WI38 (cell line): ENCODE measurements around the gene SHISA8.
A peak's percentile ranks its signal among the peaks of the same experiment; 100 is the strongest.
"Not testable (repeated sequence)": the region's sequence is repeated elsewhere in the genome, so short reads cannot be mapped to it uniquely, and the experiment has no call there.

Experiments
- H3K4me3 ChIP-seq: 2 replicates; pipeline ENCODE4 v1.5.1; 2011; ENCODE audit warnings: low read depth, mild to moderate bottlenecking, control low read depth, low read length
- CTCF ChIP-seq: IDR thresholded peaks from 2 replicates; pipeline ENCODE4 v1.5.1; 2012; ENCODE audit warnings: low read depth, mild to moderate bottlenecking, control low read depth, low read length

SHISA8 gene

DNA sequence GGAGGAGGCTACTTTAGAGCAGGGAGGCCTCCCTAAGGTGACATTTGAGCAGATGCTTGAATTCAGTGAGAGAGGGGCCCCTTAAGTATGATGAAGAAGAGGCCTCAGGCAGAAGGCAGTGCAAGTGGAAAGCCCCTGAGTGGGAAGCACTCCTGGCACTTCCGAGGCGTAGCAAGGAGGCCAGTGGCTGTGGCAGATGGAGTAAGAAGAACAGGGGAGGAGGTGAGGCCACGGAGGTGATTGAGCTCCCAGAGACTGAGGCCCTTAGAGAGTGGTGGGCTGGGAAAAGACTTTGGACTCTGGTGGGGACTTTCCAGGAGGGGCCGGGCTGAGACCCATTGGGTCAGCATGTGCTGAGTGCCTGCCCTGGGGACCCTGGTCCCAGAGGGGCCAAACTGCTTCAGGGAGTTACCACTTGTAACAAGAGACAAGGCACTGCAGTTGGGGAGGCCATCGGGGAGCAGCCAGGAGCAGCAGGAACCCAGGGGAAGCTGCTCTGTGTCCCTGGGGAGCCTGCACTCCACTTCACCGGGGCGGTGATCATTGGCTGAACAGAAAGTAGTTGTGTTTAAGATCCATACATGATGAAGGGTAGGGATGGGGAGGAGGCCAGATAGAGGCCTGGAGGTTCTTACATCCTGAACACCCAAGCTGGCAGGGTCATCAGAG is 34.6 kb upstream of the SHISA8 start:
- TF ChIP-seq CTCF: no peak
- no peak overlapping the region for H3K4me3 ChIP-seq

- not testable (repeated sequence) for H3K4me3 ChIP-seq
Measured at GRCh38 chr22:41948928-41949296, 34.0 kb upstream of the SHISA8 start.

- TF ChIP-seq CTCF: no peak
- H3K4me3 ChIP-seq: no peak overlapping the region
Measured at GRCh38 chr22:41948142-41948541, 33.3 kb upstream of the SHISA8 start.

GRCh38 chr22:41947424-41948080 is 32.7 kb upstream of the SHISA8 start:
- H3K4me3 ChIP-seq: no peak overlapping the region; the same call in 1 of the 2 replicates
- no peak for TF ChIP-seq CTCF

- H3K4me3 ChIP-seq: peak within 1 kb of the TSS; percentile 81
- TF ChIP-seq CTCF: no peak
Measured at GRCh38 chr22:41946629-41947423, 32.0 kb upstream of the SHISA8 start, which contains the start of gene CENPM. Gene CENPM (minus strand): TSS chr22:41947152. CDS start chr22:41947076, 76 bp downstream.

- H3K4me3 ChIP-seq: no peak overlapping the region
- no peak for TF ChIP-seq CTCF
Measured at GRCh38 chr22:41943661-41944209, 28.9 kb upstream of the SHISA8 start.

GRCh38 chr22:41940832-41941765 is 26.2 kb upstream of the SHISA8 start:
- peak; percentile 87 for TF ChIP-seq CTCF
- no peak overlapping the region for H3K4me3 ChIP-seq
